Colonic mucosa (tissue), 4 donors: ENCODE measurements around the gene RBM39. TPM values are rescaled to one million over a fixed set of nuclear protein-coding genes. Genes with fewer than 3 reads are reported as not detected.
"Not testable (repeated sequence)": the region's sequence is repeated elsewhere in the genome, so short reads cannot be mapped to it uniquely, and the experiment has no call there.

Experiments used
- DNase-seq: peaks from one replicate; pipeline ENCODE4 v3.0.0-alpha.2; 2020
- H3K27ac ChIP-seq: fragments of 200-600 bp; one replicate; pipeline ENCODE4 v1.8.0; 2021
- H3K27me3 ChIP-seq: fragments of 200-600 bp; one replicate; pipeline ENCODE4 v1.8.0; 2021
- H3K36me3 ChIP-seq: fragments of 200-600 bp; one replicate; pipeline ENCODE4 v1.8.0; 2021
- H3K4me1 ChIP-seq: fragments of 200-600 bp; one replicate; pipeline ENCODE4 v1.8.0; 2021; ENCODE audit warnings: mild to moderate bottlenecking
- H3K4me3 ChIP-seq: fragments of 200-600 bp; one replicate; pipeline ENCODE4 v1.8.0; 2021
- H3K9ac ChIP-seq, 2 donors: one replicate each; pipeline ENCODE4 v1.7.0; 2013; ENCODE audit warnings: control low read depth in 2 of 2, low read depth in 2 of 2, low read length in 2 of 2
- H3K9me3 ChIP-seq: fragments of 200-600 bp; one replicate; pipeline ENCODE4 v1.8.0; 2021
- intact Hi-C: fragments of 100-400 bp; cut with DNase I; formaldehyde crosslinking; loops from one replicate; pipeline ENCODE4 v1.14.1; 2022
- total RNA-seq, 2 donors: library from RNA; stranded (reverse); fragmentation: NEBNext Ultra II Directional in 1 of 2; extraction: Animal tissue kit (Norgen Biotek cat#: 25700) in 1 of 2; gene quantifications; one replicate each; pipeline ENCODE4 v1.2.1, GENCODE V29; 2021
- TF ChIP-seq, protein P1 (sequence below): fragments of 200-600 bp; IDR thresholded peaks from one replicate; pipeline ENCODE4 v1.8.0; 2022; ENCODE audit warnings: antibody characterized with exemption, mild to moderate bottlenecking
- donor health status: healthy.
- donor health status: DM: no; HTN: no; CAD: no.
- donor health status: DM: no; HTN: no; CAD: no.

The RBM39 gene
- total RNA-seq, 2 donors from 2014 or later, result 228 to 248 TPM

GRCh38 chr20:35762461-35762860 lies 20.4 kb upstream of the RBM39 start:
- Histone ChIP-seq H3K9ac (no peak overlapping the region), H3K27ac (no peak overlapping the region), H3K27me3 (no peaks in the 10 kb centered on the region), H3K4me3 (no peak overlapping the region), H3K36me3 (no peaks in the 10 kb centered on the region), H3K4me1 (no peaks in the 10 kb centered on the region), H3K9me3 (no peaks in the 10 kb centered on the region)
- intact Hi-C loops, result no loop called here
- no peak for DNase-seq
- TF ChIP-seq, protein P1, sequence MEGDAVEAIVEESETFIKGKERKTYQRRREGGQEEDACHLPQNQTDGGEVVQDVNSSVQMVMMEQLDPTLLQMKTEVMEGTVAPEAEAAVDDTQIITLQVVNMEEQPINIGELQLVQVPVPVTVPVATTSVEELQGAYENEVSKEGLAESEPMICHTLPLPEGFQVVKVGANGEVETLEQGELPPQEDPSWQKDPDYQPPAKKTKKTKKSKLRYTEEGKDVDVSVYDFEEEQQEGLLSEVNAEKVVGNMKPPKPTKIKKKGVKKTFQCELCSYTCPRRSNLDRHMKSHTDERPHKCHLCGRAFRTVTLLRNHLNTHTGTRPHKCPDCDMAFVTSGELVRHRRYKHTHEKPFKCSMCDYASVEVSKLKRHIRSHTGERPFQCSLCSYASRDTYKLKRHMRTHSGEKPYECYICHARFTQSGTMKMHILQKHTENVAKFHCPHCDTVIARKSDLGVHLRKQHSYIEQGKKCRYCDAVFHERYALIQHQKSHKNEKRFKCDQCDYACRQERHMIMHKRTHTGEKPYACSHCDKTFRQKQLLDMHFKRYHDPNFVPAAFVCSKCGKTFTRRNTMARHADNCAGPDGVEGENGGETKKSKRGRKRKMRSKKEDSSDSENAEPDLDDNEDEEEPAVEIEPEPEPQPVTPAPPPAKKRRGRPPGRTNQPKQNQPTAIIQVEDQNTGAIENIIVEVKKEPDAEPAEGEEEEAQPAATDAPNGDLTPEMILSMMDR, result no peak

GRCh38 chr20:35761548-35761947 lies 19.5 kb upstream of the RBM39 start:
- H3K36me3 ChIP-seq, result not testable (repeated sequence)

DNA sequence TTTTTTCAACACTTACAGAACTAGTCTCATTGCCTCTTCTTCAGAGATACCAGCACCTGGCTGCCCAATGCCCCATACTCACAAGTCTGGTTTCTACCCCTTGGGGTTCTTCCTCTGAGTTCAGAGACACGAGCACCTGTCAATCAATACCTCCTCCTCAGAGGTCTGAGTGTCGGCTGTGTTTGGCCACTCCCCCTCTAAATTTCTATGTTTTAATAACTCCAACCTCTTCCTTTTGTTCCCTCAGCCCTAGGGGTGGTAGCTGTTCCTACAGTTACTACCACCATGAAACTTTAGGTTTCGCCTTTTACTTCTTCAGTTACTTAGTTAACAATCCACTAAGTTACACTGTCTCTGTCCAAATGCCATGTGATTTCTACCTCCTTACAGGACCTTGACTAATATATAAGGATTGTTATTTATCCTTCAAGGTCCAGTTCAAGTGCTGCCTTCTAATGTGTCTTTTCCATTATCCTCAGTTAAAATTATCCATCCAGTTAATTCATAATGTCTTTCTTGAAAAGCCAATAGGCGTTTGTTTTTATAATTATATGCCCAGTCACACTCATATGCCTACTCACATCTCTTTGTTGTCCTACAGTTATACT lies 15.1 kb upstream of the RBM39 start:
- H3K36me3 ChIP-seq, result no peaks in the 10 kb centered on the region
- H3K9ac ChIP-seq, result no peak overlapping the region
- no peak overlapping the region for H3K4me3 ChIP-seq
- DNase-seq, result no peak
- TF ChIP-seq, protein P1, result no peak
- H3K27ac ChIP-seq, result no peak overlapping the region
- H3K27me3 ChIP-seq, result no peaks in the 10 kb centered on the region
- H3K9me3 ChIP-seq, result no peaks in the 10 kb centered on the region
- intact Hi-C loops, result no loop called here
- H3K4me1 ChIP-seq, result no peaks in the 10 kb centered on the region

More at GRCh38 chr20:35761548-35761947, 19.5 kb upstream of the RBM39 start:
- intact Hi-C loops, H3K4me1 ChIP-seq, H3K9ac ChIP-seq, DNase-seq, H3K4me3 ChIP-seq, H3K9me3 ChIP-seq, H3K27me3 ChIP-seq, H3K27ac ChIP-seq: not testable (repeated sequence)

DNA sequence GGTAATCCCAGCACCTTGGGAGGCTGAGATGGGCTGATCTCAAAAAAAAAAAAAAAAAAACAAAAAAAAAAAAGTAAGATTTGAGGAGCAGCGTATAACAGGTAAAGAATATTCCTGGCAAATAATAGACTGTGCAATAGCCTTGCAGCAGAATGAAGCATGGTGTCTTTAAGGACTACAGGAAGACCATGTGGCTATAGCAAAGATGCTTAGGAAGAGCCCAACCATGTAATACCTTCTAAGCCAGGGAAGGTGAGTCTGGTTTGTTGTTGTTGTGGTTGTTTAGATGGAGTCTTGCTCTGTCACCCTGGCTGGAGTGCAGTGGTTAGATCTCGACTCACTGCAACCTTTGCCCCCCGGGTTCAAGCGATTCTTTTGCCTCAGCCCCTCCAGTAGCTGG lies 14.3 kb upstream of the RBM39 start:
- H3K9ac ChIP-seq, result no peak overlapping the region
- DNase-seq, result no peak
- no peaks in the 10 kb centered on the region for H3K4me1 ChIP-seq
- H3K27ac ChIP-seq, result no peak overlapping the region
- H3K36me3 ChIP-seq, result no peaks in the 10 kb centered on the region
- no peaks in the 10 kb centered on the region for H3K27me3 ChIP-seq
- no peaks in the 10 kb centered on the region for H3K9me3 ChIP-seq
- TF ChIP-seq, protein P1, result no peak
- no peak overlapping the region for H3K4me3 ChIP-seq
- intact Hi-C loops, result no loop called here

- TF ChIP-seq, protein P1, result no peak
- no peak overlapping the region for H3K4me3 ChIP-seq
- H3K36me3 ChIP-seq, result no peaks in the 10 kb centered on the region
- DNase-seq, result no peak
- no peaks in the 10 kb centered on the region for H3K9me3 ChIP-seq
- no peaks in the 10 kb centered on the region for H3K27me3 ChIP-seq
- no peaks in the 10 kb centered on the region for H3K4me1 ChIP-seq
- no peak overlapping the region for H3K27ac ChIP-seq
- intact Hi-C loops, result no loop called here
- H3K9ac ChIP-seq, result no peak overlapping the region
Observed at GRCh38 chr20:35750611-35751010, 8.6 kb upstream of the RBM39 start.

DNA sequence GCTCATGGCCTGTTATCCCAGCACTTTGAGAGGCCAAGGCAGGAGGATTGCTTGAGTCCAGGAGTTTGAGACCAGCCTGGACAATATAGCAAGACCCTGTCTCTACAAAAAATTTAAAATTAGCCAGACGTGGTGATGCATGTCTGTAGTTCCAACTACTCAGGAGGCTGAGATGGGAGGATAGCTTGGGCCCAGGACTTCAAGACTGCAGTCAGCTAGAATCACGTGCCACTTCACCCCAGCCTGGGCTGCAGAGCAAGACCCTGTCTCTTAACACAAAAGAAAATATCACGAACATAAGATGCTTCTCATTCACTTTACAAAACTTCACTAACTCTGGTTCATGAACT lies 2.4 kb upstream of the RBM39 start:
- H3K4me1 ChIP-seq, H3K9ac ChIP-seq, H3K9me3 ChIP-seq, H3K4me3 ChIP-seq, H3K36me3 ChIP-seq, DNase-seq, H3K27me3 ChIP-seq, intact Hi-C loops: not testable (repeated sequence)
- H3K27ac ChIP-seq, result peak overlapping the region; percentile 95
